Measurements from ENCODE around the gene BPIFB4.

BPIFB4 gene

GRCh38 chr20:33032555-33032954, 46.9 kb upstream of the BPIFB4 start:
- Histone ChIP-seq H3K27ac (no peak overlapping the region), H3K27me3 (ENCODE audit: insufficient read depth, low read depth) (peaks cover 14% of the 10 kb centered on the region; the same call in 1 of the 2 replicates), H3K4me1 (ENCODE audit: low read depth, poor library complexity, severe bottlenecking) (no peaks in the 10 kb centered on the region), H4K20me1 (ENCODE audit: insufficient read depth) (no peaks in the 10 kb centered on the region), H3K4me3 (IDR thresholded peaks at IDR 0.05; ENCODE audit: insufficient read depth, low read depth, low read length) (no peak overlapping the region), H2AFZ (ENCODE audit: low read depth) (no peak overlapping the region), H3K36me3 (ENCODE audit: insufficient read depth) (no peaks in the 10 kb centered on the region), H3K9ac (no peak overlapping the region), H3K4me2 (no peak overlapping the region), H3K79me2 (ENCODE audit: insufficient read depth, low read depth) (no peaks in the 10 kb centered on the region)
- TF ChIP-seq, protein P1, sequence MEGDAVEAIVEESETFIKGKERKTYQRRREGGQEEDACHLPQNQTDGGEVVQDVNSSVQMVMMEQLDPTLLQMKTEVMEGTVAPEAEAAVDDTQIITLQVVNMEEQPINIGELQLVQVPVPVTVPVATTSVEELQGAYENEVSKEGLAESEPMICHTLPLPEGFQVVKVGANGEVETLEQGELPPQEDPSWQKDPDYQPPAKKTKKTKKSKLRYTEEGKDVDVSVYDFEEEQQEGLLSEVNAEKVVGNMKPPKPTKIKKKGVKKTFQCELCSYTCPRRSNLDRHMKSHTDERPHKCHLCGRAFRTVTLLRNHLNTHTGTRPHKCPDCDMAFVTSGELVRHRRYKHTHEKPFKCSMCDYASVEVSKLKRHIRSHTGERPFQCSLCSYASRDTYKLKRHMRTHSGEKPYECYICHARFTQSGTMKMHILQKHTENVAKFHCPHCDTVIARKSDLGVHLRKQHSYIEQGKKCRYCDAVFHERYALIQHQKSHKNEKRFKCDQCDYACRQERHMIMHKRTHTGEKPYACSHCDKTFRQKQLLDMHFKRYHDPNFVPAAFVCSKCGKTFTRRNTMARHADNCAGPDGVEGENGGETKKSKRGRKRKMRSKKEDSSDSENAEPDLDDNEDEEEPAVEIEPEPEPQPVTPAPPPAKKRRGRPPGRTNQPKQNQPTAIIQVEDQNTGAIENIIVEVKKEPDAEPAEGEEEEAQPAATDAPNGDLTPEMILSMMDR (conservative IDR thresholded peaks at IDR 0.05; ENCODE audit: low read depth, low read length) = no peak

DNA sequence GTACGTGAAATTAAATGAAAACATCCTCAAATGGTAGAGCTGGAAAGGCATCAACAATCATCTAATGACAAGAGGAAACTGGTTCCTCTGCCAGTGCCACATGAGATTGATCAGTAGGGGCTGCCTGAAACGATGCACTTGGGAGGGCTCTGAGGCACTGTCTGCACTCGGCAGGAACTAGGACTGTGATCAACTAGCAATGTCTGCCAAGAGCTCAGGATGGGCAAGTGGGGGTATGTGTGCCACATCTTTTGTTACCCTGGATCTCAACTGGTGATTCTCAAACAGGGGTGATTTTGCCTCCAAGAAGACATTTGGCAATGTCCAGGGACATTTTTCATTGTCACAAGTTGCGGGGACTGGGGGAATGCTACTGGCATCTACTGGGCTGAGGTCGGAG, 46.1 kb upstream of the BPIFB4 start:
- Histone ChIP-seq H3K4me2 (no peak overlapping the region), H3K36me3 (ENCODE audit: insufficient read depth) (no peaks in the 10 kb centered on the region), H3K27ac (no peak overlapping the region), H3K79me2 (ENCODE audit: insufficient read depth, low read depth) (no peaks in the 10 kb centered on the region), H3K4me3 (IDR thresholded peaks at IDR 0.05; ENCODE audit: insufficient read depth, low read depth, low read length) (no peak overlapping the region), H3K9ac (no peak overlapping the region), H2AFZ (ENCODE audit: low read depth) (no peak overlapping the region), H3K4me1 (ENCODE audit: low read depth, poor library complexity, severe bottlenecking) (no peaks in the 10 kb centered on the region), H4K20me1 (ENCODE audit: insufficient read depth) (no peaks in the 10 kb centered on the region), H3K27me3 (ENCODE audit: insufficient read depth, low read depth) (peaks cover 14% of the 10 kb centered on the region; the same call in 1 of the 2 replicates)
- TF ChIP-seq, protein P1 (conservative IDR thresholded peaks at IDR 0.05; ENCODE audit: low read depth, low read length) = no peak

GRCh38 chr20:33034115-33034514, 45.3 kb upstream of the BPIFB4 start:
- no peak overlapping the region for H3K9ac ChIP-seq
- no peak overlapping the region for H3K4me3 ChIP-seq (IDR thresholded peaks at IDR 0.05; ENCODE audit: insufficient read depth, low read depth, low read length)
- no peaks in the 10 kb centered on the region for H3K36me3 ChIP-seq (ENCODE audit: insufficient read depth)
- H3K4me1 ChIP-seq (ENCODE audit: low read depth, poor library complexity, severe bottlenecking) = no peaks in the 10 kb centered on the region
- no peak overlapping the region for H3K27ac ChIP-seq
- no peaks in the 10 kb centered on the region for H4K20me1 ChIP-seq (ENCODE audit: insufficient read depth)
- H3K79me2 ChIP-seq (ENCODE audit: insufficient read depth, low read depth) = no peaks in the 10 kb centered on the region
- TF ChIP-seq, protein P1 (conservative IDR thresholded peaks at IDR 0.05; ENCODE audit: low read depth, low read length) = no peak
- peaks cover 14% of the 10 kb centered on the region; the same call in 1 of the 2 replicates for H3K27me3 ChIP-seq (ENCODE audit: insufficient read depth, low read depth)
- H3K4me2 ChIP-seq = no peak overlapping the region
- H2AFZ ChIP-seq (ENCODE audit: low read depth) = no peak overlapping the region

DNA sequence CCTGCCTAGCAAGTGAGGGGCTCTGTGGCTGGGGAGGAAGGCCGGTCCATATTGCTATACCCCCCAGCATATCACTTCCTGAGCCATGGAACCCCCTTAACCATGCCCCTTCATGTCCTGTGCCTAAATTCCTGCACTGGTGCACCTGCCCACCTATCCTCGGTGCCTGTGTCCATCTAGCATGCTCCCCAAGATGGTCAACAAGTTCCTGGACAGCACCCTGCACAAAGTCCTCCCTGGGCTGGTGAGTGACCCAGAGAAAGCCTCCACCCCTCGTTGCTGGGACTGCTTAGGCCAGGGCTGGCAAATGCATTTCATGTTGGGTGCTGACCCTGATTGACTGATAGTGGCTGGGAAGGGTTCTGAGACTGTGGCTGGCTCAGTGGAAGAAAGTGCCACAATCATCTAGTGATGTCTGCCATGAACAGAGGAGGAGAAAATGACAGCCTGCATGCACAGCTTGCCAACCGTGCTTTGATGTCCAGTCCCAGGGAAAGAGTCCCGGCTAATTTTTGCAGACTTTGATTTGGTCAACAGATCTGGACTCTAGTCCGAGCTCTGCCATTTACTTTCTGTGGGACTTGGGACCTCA, 44.4 kb upstream of the BPIFB4 start:
- Histone ChIP-seq H3K4me3 (IDR thresholded peaks at IDR 0.05; ENCODE audit: insufficient read depth, low read depth, low read length) (no peak overlapping the region), H3K4me2 (no peak overlapping the region), H3K9ac (no peak overlapping the region), H3K79me2 (ENCODE audit: insufficient read depth, low read depth) (no peaks in the 10 kb centered on the region), H3K27me3 (ENCODE audit: insufficient read depth, low read depth) (peaks cover 14% of the 10 kb centered on the region; the same call in 1 of the 2 replicates), H3K36me3 (ENCODE audit: insufficient read depth) (no peaks in the 10 kb centered on the region), H4K20me1 (ENCODE audit: insufficient read depth) (no peaks in the 10 kb centered on the region), H3K4me1 (ENCODE audit: low read depth, poor library complexity, severe bottlenecking) (no peaks in the 10 kb centered on the region), H3K27ac (no peak overlapping the region), H2AFZ (ENCODE audit: low read depth) (no peak overlapping the region)
- TF ChIP-seq, protein P1 (conservative IDR thresholded peaks at IDR 0.05; ENCODE audit: low read depth, low read length) = no peak
